K562 (cell line): ENCODE measurements around the gene IFTAP. TPM values are rescaled to one million over a fixed set of nuclear protein-coding genes. Genes with fewer than 3 reads are reported as not detected.
"Not testable (repeated sequence)": the region's sequence is repeated elsewhere in the genome, so short reads cannot be mapped to it uniquely, and the experiment has no call there.

ENCODE experiments used
- ATF7 ChIP-seq: fragments of 450-650 bp; IDR thresholded peaks from 2 replicates; pipeline ENCODE4 v1.7.1; 2014; ENCODE audit warnings: mild to moderate bottlenecking, moderate library complexity
- CEBPB ChIP-seq: fragments of 450-650 bp; IDR thresholded peaks from 2 replicates; pipeline ENCODE4 v1.6.1; 2016; ENCODE audit warnings: missing genetic modification characterization, missing compliant biosample characterization
- CXXC5 ChIP-seq: fragments of 250-450 bp; sonication (Bioruptor Pico); IDR thresholded peaks from 2 replicates; pipeline ENCODE4 v1.8.0; 2022; ENCODE audit warnings: inconsistent platforms, mild to moderate bottlenecking, moderate library complexity
- DMBX1 ChIP-seq: fragments of 250-450 bp; sonication (Bioruptor Pico); IDR thresholded peaks from 2 replicates; pipeline ENCODE4 v1.8.0; 2022; ENCODE audit warnings: inconsistent platforms, mild to moderate bottlenecking, moderate library complexity, borderline replicate concordance
- L3MBTL2 ChIP-seq: fragments of 450-650 bp; IDR thresholded peaks from 2 replicates; pipeline ENCODE4 v1.6.1; 2016; ENCODE audit warnings: mild to moderate bottlenecking, moderate library complexity
- MNT ChIP-seq, 2 experiments: fragments of 450-650 bp; conservative IDR thresholded peaks; 2 replicates each; pipeline ENCODE4 v1.6.1; 2017; ENCODE audit warnings: mild to moderate bottlenecking in 2 of 2, moderate library complexity in 2 of 2
- NFRKB ChIP-seq: fragments of 450-650 bp; IDR thresholded peaks from 2 replicates; pipeline ENCODE4 v1.6.1; 2016; ENCODE audit warnings: low read depth
- NR2C1 ChIP-seq, 2 experiments: fragments of 450-650 bp; IDR thresholded peaks; 2 replicates each; pipeline ENCODE4 v1.6.1; 2017; ENCODE audit warnings: mild to moderate bottlenecking in 2 of 2, antibody characterized with exemption in 1 of 2, inconsistent platforms in 1 of 2, missing compliant biosample characterization in 1 of 2, missing genetic modification characterization in 1 of 2
- POLR2A ChIP-seq: fragments of 450-650 bp; conservative IDR thresholded peaks from 2 replicates; pipeline ENCODE4 v1.6.1; 2016
- POLR2H ChIP-seq: IDR thresholded peaks from 2 replicates; pipeline ENCODE4 v1.6.1; 2016; ENCODE audit warnings: missing genetic modification characterization, low read depth, mild to moderate bottlenecking, control low read depth, missing compliant biosample characterization, moderate library complexity
- SMAD4 ChIP-seq: fragments of 250-450 bp; sonication (Bioruptor Pico); conservative IDR thresholded peaks from 2 replicates; pipeline ENCODE4 v1.8.0; 2021; ENCODE audit warnings: inconsistent platforms, mild to moderate bottlenecking, moderate library complexity
- SUPT5H ChIP-seq: fragments of 450-650 bp; IDR thresholded peaks from 2 replicates; pipeline ENCODE4 v1.6.1; 2016
- TEAD2 ChIP-seq: fragments of 450-650 bp; IDR thresholded peaks from 2 replicates; pipeline ENCODE4 v1.6.1; 2016; ENCODE audit warnings: missing genetic modification characterization, control low read depth, missing compliant biosample characterization
- polyA plus RNA-seq, 8 experiments: library from polyadenylated mRNA; depleted of rRNA in 4 of 8; stranded (reverse) in 5 of 8; unstranded in 3 of 8; fragments of >200 nt; fragmentation: Nextera tagmentation in 2 of 8; fragmentation: Illumina TruSeq in 1 of 8; extraction: Ambion mirVana in 2 of 8; extraction: Trizol in 1 of 8; gene quantifications; 2 replicates each; pipeline versions ENCODE4 v1.2.1 to v1.2.3, GENCODE V29; 2011 to 2014; ENCODE audit warnings: inconsistent platforms in 1 of 8, missing spikeins in 1 of 8
- total RNA-seq, 7 experiments: library from RNA; depleted of rRNA in 6 of 7; stranded (reverse); fragments of >200 nt in 6 of 7; fragmentation: Illumina TruSeq in 2 of 7; extraction: Trizol in 2 of 7; gene quantifications; 2 replicates each; pipeline versions ENCODE4 v1.2.1 to v1.2.3, GENCODE V29; 2011 to 2021; ENCODE audit warnings: low replicate concordance in 1 of 7

The IFTAP gene
- total and polyA plus RNA-seq, 9 of the 15 experiments (the other 6 are each of a cell fraction or from before 2014, with no cell fraction given) = 9.2 to 30.0 (median 17.0) TPM

- TF ChIP-seq CXXC5 (peak; percentile 58), ATF7 (0 out of 2 replicates have a peak, but pooled peaks have one; percentile 18), TEAD2 (tag) (peak; percentile 26; the same call in 1 of the 2 replicates), NR2C1 (tag; IDR thresholded peaks at IDR 0.05) (peak; percentile 34; the same call in 1 of the 2 replicates), L3MBTL2 (peak; percentile 51; the same call in 1 of the 2 replicates), DMBX1 (CRISPR knock-in tag) (peak; percentile 37; the same call in 1 of the 2 replicates), POLR2A (peak; percentile 52), SUPT5H (peak; percentile 42; the same call in 1 of the 2 replicates), SMAD4 (peak; percentile 14; the same call in 1 of the 2 replicates), POLR2H (peak; percentile 75), NFRKB (peak; percentile 90), CEBPB (peak; percentile 34; the same call in 1 of the 2 replicates), MNT (conservative IDR thresholded peaks at IDR 0.05) (peak in 1 of 2 experiments; percentile 23; a peak in 1 of 4 replicates)
- not testable (repeated sequence) for TF ChIP-seq NR2C1 (IDR thresholded peaks at IDR 0.05)
- TF ChIP-seq, all 486 proteins: peak for 22; not testable (repeated sequence) for 464
Measured at GRCh38 chr11:36557390-36557789, 36.9 kb upstream of the IFTAP start (continued).
